ENCODE results near the gene RASSF9.
A peak's percentile ranks its signal among the peaks of the same experiment; 100 is the strongest.

RASSF9 gene

DNA sequence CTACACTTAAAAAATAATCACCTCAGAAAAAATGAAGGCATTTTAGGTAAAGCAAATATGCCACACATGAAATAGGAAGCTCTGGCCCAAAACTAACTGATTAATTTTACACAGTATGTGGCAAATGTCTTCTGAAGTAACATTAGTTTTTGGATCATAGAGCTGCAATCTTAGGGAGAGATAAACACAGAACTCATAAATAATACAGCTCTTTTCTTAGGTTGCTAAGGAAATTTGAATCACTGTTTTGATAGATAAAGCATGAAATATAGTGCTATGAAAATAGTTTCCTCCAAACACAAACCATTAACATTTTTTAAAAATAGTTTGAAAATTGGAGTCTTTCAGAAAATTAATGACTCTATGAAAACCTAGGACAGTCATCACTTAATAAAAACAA lies 15.0 kb downstream of the RASSF9 start:
- no peak for DNase-seq (ENCODE audit: low spot score)

DNA sequence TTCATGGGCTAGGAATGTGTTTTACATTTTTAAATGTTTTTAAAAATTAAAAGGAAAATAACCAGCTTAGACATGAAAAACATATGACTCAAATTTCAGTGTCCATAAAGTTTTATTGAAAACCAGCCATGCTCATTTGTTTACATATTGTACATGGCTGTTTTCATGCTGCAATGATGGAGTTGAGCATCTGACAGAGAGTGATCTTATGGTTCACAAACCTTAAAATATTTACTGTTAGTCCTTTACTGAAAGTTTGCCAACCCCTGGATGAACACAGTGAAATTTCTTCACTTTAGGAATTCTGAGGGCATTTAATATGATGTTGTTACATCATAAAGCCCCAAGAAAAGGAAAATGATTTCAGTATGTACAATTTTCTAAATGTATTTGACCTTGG lies 16.1 kb downstream of the RASSF9 start:
- no peak for DNase-seq (ENCODE audit: low spot score)

DNA sequence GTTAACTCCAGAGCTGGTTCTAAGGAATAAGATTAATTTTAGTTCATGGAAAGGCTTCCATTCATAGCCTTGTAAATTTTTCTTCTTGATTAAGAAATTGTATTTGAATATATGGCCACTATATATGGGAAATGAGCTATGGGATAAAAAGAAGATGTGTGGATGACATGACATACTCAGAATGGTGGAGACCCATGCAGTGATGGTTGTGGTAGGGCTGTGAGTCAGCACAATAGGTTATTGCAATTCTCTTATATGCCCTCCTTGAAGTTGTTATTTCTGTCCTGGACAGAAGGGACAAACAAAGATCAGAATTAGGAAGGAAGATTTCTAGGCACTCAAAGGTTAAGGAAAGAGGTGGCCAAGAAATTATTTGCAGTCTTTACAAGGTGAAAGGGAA lies 21.5 kb downstream of the RASSF9 start:
- no peak for DNase-seq (ENCODE audit: low spot score)

DNA sequence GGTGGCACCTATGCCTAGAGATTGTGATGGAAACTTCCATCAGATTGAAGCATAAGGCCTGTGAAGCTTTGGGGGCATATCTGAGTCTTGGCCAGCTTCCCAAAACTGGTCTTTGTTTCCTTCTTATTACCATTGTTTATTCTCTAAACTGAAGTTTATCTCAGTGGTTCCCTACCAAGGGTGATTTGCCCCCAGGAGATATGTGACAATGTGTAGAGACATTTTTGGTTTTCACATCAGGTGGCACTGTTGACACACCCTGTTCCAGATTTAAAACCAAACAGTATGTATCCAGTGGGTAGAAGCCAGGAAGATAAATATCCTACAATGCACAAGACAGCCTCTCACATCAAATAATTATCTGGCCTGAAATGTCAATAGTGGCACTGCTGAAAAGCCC lies 22.1 kb downstream of the RASSF9 start:
- DNase-seq (ENCODE audit: low spot score), result no peak

DNA sequence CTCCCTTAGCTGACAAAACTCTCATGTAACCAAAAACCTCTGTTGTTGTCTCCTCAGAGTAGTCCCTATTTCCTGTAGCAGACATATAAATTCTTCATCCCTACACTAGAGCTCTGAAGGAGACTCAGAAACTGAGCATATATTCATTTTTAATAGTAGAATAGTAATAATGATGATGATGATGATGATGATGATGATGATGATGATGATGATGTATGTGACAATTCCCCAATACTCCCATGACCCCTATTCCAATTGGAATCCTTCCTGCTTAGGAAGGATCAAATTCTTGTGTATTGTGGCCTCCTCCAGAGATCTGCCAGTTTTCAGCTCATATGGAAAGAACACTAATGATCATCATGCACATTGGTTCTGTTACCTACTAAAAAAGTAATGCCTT lies 26.7 kb downstream of the RASSF9 start:
- DNase-seq (ENCODE audit: low spot score), result no peak

DNA sequence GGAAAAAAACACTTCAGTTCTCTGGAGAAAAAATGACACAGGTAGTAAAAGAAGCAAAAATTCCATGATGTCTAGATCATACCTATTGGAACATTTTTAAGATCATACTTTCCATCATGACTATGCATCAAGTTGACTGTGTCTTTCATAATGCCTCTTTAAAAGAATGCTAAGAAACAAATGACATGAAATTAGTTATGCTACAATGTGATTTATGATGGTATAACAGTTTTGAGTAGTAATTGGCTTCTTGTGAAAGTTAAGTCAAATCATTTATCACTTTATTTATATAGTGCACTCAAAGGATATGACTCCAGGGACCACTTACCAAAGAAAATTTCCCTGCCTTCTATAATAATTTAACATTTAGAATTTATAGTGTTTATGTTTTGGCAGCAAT lies 28.5 kb downstream of the RASSF9 start:
- no peak for DNase-seq (ENCODE audit: low spot score)

DNA sequence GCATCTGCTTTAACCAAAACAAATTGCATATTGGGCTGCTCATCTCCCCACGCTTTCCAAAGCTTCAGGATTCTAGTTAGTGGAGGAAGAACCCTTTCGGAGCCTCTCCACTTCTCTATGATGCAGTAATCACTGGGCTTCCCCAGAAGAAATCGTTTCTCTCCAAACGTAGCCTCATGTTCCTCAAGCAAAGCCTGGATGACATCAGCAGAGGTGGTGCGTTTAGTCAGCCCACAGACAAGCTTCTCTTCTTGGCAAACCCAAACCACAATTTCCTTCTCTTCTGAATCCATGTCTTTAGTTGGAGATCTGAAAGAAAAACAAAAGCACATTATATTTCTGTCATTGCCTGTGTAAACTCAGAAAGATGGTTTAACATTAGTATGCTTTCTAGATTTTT lies 30.6 kb downstream of the RASSF9 start:
- no peak for DNase-seq (ENCODE audit: low spot score)

DNA sequence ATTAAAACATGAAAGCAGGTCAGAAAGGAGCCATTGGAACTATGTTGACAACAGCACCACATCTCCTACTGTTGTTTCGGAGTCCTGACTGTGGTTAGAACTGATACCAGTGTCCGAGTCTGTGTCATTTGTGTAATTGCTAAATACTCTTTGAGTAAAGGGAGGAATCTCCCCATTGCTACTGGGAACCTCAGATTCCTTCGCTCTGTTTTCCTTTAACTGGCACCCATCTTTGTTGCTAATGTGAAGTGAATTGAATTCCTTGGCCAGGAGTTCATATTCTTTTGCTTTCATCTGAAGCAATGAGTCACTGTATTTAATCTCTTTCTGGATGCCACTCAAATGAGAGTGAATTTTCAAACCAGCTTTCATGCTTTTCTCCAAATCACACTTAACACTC lies 31.5 kb downstream of the RASSF9 start:
- DNase-seq (ENCODE audit: low spot score), result peak; percentile 41

DNA sequence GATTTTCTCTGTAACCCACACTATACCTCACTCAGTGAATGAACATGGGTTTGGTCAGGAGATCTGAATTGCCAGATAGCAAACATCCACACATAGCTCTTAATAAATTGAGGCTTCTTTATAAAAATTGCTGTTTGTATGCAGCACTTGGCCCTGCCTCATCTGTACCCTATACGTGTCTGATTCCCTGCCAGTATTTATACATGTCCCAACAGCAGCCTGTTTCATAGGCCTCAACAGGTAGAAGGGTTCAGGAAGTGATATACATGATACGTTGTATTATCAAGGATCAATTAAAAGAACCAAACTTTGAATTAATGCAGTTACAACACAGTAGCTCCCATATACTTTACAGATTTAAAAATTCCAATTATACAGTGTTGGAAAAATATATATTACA lies 32.3 kb downstream of the RASSF9 start:
- no peak for DNase-seq (ENCODE audit: low spot score)

DNA sequence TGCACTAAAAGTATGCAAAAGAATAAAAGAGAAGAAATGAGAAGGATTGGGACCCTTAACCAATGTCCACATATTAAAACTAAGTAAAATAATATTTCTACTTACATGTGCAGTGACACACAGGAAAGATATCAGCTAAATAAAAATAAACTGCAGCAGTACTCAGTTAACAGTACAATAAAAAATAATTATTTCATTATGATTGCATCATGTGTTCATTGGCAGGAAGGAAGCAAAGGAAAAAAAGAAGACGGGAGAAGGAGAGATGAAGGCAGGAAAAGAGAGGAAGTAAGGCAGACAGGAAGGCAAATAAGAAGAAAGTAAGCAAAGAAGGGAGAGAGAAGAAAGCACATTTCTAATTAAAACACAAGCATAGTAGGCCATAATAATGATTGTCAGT lies 33.0 kb downstream of the RASSF9 start:
- no peak for DNase-seq (ENCODE audit: low spot score)

DNA sequence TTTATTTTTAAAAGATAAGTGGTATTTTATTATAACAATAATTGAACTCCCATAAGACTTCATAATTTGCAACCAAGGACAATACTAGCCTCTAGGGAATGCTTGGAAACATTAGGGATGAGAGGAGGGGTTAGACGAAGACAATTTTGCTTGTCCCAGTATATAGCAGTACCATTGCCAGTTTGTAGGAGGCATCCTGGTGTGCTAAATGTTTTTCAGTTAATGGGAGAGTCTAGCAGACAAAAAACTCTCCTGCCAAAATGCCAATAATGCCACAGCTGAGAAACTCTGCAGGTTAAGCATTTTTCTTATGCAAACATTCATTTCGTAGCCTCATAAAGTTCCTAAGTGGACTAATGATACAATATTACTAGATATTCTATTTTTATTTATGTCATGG lies 38.1 kb downstream of the RASSF9 start:
- no peak for DNase-seq (ENCODE audit: low spot score)

DNA sequence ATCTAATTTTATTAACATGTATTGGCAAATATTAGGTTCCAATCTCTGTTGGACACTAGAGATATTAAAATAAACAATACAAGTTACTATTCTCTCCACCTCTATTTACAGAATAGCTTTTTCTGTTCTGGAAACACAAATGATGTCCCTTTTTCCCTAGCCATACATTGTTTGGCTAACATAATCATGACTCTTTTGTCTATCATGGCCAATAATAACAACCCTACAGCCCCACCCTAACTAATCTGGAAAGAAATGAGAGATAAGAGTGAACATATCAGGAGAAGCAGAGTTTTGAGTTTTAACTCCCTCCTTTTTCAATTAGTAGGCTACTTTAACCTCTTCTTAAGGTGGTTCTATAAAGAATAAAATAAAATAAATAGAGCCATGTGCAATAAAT lies 40.2 kb downstream of the RASSF9 start:
- no peak for DNase-seq (ENCODE audit: low spot score)

DNA sequence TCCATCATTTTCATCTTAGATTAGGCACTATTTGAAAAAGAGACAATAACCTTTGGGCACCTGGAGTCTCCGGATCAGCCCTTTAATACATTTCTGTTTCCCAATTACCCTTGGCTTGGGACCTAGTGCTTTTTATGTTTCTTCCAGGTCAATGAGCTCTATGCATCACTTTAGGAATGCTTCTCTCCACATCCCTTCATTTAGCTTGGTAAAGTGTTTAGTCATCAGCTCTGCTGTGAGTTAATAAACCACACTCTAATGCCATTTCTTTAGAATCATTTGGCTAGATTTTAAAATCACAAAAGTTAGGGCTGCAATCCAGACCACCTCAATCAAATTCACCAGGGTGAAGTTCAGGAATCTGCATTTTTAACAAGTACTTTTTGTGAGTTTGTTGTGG lies 41.7 kb downstream of the RASSF9 start:
- peak; percentile 39 for DNase-seq (ENCODE audit: low spot score)

DNA sequence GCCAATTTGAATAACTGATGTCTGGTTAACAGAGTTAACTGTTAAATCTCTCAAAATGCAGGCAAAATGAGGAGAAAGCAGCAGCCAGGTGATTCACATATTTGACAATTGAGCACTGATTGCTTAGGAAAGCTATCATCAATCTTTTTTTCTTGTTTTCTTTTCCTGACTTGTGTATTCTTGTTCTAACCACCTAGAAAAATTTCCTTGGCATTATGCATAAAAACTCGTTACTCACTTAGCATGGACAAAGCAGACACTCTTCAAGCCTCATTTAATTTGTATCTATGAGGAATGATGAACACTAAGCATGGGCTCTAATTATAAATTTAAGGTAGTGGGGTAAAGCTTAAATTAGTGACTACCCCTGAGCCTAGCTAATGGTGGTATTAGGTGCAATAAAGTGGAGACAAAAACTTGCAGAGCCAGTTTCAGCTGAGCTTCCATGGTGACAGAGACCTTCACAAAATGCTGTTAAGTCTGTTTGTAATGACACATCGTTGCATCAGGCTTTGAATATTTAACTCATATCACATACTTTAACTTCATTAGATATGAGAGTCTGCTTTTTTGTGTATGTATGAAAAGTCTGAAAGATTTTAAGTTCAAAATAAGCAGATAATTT lies 52.0 kb downstream of the RASSF9 start:
- DNase-seq (ENCODE audit: low spot score), result peak; percentile 44

DNA sequence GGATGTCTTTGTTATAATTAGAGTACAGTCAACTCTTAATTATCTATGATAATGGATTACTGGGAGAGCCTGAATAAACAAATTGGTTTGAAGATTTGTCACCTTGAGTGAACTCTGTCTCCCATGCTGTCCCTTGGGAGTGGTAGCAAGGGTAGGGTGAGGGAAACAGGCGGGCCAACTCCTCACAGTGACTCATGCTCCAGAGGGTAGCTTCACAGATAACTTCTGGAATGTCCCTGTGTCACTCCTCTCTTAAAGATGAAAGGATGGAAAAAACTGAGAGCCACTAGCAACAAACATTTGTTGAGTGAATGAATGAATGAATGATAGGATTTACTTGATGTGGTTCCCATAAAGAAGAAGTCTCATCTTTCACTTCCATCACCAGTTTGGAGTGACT lies 53.5 kb downstream of the RASSF9 start:
- peak; percentile 15 for DNase-seq (ENCODE audit: low spot score)

DNA sequence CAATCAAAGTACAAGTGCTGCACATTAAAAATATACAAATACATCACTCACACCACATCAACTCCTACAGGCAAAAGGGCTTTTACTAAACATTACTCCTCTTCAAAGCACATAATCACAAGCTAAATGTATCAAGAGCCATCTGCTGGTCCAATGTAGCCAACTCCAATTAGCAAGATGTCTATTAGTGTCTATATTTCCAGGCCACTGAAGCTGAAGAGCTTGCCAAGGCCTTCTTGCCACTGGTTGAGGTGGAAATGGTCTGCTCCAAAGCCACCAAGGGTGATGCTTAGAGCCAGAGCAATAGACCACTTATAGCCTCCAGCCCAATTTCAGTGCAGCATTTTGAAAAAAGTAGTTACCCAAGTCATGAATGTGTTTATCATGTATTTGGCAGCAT lies 54.4 kb downstream of the RASSF9 start:
- DNase-seq (ENCODE audit: low spot score), result no peak

DNA sequence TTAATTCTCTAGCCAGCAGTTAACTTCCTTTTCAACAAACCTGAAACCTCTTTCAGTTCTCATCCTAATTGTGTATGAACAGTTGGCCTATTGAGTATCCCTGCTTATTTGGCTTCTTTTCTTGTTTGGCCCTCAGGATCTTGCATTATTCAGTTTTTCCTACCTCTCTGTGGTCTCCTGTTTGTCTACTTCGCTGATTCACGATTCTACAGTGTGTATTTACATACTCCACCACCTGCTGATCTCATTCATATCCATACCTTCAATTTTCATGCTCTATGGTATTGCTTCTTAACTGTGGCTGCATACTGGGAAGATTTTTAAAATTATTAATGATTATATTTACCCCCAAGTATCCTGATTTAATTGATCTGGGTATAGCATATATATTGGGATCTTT lies 56.4 kb downstream of the RASSF9 start:
- DNase-seq (ENCODE audit: low spot score), result no peak

DNA sequence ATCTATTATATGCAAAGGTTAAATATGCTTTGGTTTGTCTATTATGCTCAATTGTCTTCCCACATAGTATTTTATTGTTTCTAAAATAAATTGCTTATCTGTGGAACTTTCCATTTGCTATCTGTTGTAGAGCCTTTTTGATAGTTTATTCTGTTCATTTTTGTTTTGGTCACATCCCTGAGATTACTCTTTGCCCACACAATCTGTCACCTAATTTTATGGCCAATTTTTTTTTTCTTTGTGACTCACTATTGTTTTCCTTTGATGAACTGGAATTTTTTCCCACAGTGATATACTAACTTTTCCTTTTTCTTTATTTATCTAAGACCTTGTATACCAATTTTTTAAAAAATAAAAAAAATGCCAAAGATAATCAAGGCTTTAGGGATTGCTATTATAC lies 61.1 kb downstream of the RASSF9 start:
- DNase-seq (ENCODE audit: low spot score), result no peak

DNA sequence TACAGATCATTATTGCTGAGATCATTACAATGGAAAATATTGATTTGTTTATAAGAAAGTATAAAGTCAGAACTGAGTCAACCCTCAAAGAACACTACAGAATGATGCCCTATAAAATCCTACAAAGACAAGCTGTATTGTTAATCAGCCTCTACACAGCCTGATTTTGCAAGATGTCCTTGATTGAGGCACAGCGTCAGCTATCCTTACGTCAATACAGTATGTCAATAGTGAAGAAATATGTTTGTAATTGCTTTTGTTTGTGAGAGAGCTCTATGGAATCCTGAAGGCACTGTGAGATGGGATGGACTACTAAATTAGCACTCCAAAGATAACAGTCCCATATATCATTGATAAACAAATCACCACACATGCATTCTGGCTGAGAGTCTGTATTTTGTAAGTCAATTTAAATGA lies 70.7 kb downstream of the RASSF9 start:
- DNase-seq (ENCODE audit: low spot score), result no peak

DNA sequence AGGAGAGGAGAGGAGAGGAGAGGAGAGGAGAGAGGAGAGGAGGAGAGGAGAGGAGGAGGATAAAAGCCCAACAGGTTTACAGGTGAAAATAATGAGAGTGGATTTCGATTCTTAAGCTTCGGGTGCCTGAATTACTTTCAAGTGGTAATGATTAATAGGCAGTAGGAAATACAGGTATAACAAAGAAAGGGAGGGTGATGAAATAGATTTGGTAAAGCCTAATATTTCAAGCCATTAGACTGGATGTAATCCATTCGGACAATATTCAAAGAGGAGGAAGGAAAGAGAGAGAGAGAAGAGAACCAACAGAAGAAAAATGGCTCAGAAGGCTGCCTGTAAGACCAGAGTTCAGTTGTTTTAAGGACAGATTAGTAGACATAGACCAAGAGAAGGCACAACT lies 76.6 kb downstream of the RASSF9 start:
- DNase-seq (ENCODE audit: low spot score), result no peak

DNA sequence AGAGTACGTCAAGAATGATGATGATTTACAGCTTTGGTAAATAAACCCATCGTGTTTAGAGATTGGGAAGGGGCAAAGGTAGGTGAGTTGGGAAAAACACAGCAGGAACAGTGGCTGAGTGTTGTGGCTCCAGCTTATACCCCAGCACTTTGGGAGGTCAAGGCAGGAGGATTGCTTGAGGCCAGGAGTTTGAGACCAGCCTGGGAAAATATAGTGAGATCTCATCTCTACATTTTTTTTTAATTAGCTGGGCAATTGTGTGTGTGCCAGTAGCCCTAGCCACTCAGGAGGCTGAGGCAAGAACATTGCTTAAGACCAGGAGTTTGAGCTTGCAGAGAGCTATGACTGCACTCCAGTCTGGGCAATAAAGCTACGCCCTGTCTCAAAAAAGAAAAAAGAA lies 77.1 kb downstream of the RASSF9 start:
- no peak for DNase-seq (ENCODE audit: low spot score)

DNA sequence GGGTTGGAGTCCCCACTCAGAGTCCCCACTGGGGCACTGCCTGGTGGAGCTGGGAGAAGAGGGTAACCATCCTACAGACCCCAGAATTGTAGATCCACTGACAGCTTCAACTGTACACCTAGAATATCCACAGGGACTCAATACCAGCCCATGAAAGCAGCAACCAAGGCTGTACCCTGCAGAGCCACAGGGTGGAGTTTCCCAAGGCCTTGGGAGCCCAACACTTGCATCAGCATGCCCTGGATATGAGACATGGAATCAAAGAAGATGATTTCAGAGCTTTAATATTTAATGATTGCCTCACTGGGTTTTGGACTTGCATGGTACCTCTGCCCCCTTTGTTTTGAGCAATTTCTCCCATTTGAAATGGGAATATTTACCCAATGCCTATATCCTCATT lies 80.4 kb downstream of the RASSF9 start:
- peak; percentile 6 for DNase-seq (ENCODE audit: low spot score)
